Renal cortical epithelial cell (primary cell): Measurements from ENCODE around the gene PIH1D1. TPM values are rescaled to one million over a fixed set of nuclear protein-coding genes. Genes with fewer than 3 reads are reported as not detected.
A peak's percentile ranks its signal among the peaks of the same experiment; 100 is the strongest.
"Not testable (repeated sequence)": the region's sequence is repeated elsewhere in the genome, so short reads cannot be mapped to it uniquely, and the experiment has no call there.

Experiments used
- DNase-seq: peaks from one replicate; pipeline ENCODE4 v3.0.0-alpha.2; 2011; ENCODE audit warnings: low read depth
- total RNA-seq: library from RNA; depleted of rRNA; stranded (reverse); fragments of >200 nt; gene quantifications from 2 replicates; pipeline ENCODE4 v1.2.3, GENCODE V29; 2014

PIH1D1 gene
- total RNA-seq, 1 donor from 2014 or later: 120 TPM

DNA sequence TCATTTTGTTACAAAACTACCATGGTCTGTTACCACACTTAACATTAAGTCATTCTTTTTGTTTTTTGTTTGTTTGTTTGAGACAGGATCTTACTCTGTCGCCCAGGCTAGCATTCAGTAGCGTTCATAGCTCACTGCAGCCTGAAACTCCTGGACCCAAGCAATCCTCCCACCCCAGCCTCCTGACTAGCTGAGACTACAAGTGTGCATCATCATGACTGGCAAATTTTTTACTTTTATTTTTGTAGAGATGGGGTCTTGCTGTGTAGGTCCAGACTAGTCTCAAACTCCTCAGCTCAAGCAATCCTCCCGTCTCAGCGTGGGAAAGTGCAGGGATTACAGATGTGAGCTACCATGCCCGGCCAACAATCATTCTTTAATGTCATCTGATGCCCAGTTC, 4.7 kb upstream of the PIH1D1 start:
- DNase-seq: no peak

DNA sequence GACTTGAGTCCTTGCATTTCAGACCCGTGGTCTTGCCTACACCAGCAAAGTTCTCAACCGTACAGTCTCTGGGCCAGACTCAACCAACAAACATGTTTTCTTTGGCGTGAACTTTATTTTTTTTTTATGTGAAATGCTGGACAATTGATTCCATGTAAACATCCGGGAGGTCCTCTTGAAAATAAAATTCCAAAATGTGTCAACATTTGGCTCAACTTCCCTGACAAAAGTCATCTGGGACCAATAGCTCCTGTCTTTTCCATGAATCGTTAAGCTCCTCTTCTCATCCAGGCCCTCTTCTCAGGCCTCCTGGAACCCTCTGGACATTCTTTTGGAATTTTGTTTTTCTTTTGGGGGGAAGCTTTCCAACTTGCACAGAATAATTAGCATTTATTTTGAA, 4.2 kb upstream of the PIH1D1 start:
- DNase-seq: no peak

DNA sequence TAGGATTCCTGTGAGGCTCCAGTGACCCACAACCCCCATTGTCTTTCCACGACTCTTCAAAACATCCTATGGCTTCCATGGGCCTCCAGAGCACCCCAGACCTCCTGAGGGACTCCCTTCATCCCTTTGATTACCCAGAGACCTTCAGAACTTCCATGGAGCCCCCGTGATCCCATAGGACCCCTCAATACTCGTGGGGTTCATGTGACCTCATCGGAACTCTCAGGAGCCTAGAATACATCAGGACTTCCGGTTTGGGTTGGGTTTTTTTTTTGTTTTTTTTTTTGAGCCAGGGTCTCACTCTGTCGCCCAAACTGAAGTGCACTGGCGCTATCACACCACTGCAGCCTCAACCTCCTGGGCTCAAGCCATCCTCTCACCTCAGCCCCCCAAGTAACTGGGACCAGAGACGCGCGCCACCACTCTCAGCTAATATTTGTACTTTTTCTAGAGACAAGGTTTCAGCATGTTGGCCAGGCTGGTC, 2.2 kb upstream of the PIH1D1 start:
- DNase-seq: no peak

DNA sequence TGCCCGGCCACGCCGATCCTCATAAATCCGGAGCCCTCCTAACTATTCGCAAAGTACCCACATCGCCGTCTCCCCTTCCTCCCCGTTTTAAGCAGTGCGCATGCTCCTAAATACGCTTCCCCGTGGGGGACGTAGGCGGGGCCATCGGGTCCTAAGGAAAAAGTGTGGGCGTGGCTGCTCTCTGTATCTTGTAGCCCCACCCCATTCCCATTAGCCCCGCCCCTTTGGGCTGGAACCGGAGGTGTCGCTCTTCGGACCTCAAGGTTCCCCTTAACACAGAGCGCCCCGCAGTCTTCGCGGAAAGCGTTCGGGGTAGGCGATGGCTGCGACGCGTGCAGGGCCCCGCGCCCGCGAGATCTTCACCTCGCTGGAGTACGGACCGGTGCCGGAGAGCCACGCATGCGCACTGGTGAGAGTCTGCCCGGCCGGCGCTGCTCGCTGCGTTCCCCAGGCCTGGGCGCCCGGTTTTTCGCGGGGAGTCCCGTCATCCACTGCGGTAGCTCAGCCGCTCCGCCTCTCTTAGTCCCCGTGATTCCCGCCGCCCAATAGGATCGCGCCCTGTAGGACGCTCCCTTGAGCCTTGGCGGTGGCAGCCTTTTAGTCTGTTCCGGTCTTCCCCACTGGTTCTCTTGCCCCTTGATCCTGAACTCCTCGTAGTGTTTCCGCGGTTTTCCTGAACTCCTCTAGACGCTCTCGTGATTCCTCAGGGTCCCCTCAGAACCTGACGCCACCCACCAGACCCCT, 1.6 kb upstream of the PIH1D1 start, which contains the start of gene ALDH16A1:
TSS of gene ALDH16A1 (plus strand) at position 213 of the 744 bp plus-strand sequence. CDS start at position 320, 107 bp downstream.
- DNase-seq: peak; percentile 90

DNA sequence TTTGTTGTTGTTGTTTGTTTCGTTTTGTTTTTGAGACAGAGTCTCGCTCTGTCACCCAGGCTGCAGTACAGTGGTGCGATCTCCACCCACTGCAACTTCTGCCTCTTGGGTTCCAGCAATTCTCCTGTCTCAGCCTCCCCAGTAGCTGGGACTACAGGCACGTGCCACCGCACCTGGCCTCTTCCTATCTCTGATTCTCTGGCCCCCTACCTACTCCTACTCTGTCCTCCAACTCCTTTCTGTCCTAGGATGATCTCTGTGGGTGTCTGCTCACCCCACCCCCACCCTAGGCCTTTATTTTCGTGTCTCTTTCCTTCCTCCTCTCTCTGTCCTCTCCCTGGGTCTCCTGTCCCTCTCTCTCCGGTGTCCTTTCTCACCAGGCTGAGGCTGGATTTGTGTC, 1.2 kb downstream of the PIH1D1 start:
- no peak for DNase-seq

DNA sequence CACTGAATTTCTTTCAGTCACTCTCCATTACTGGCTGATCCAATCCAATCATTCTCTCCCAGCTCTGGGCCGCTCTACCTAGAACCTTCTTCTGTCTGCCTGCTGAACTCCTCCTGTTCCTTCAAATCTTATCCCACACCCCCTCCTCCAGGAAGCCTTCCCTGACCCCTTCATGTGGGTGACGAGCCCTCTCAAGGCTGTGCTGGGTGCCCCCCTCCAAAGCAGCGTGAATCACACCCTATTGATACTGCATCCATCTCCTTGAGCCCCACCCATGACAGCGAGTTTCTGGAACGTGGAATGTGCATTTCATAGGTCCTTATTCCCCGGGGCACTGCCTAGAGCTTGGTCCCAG, 3.2 kb downstream of the PIH1D1 start:
- DNase-seq: no peak

DNA sequence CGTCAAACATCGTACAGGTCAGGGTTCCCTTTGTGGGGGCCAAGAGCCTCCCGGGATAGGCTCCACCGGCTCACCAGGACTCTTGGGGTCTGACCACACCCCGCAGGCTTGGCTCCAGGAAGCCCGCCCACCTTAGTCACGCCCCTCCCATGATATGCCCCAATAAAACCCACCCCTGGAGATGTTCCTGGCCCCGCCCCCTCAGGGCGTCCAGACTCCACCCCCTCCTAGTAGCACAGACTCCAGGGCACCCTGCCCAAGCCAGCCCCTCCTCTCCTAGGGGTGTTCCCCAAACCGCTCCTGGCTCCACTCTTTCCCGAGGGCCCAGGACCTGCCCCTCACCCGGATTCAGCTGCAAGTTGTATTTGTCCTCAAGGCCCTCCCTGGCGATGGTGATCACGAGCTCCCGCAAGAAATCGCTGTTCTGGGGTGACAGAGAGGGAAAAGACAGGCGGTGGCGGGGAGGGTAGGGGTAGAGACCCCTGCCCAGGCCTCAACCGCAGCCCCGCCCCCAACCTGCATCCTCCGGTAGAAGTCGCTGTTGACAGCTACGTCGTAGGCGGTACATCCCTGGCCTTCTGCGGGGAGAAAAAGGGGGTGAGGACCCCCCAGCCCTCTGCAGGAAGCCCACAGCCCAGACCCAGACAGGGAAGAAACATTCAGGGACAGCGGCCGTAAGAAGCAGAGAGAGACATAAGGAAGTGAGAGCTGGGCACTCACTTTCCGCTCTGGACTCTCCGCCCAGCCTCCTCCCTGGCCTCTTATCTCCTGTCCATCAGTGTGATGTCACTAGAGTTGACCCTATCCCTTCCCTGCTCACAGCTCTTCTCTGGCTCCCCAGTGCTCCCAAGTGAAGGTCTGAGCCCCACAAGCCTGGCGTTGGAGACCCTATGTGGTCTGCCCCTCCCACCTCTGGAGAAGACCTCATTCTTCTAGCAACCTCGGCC, 3.9 kb downstream of the PIH1D1 start:
- DNase-seq: no peak

DNA sequence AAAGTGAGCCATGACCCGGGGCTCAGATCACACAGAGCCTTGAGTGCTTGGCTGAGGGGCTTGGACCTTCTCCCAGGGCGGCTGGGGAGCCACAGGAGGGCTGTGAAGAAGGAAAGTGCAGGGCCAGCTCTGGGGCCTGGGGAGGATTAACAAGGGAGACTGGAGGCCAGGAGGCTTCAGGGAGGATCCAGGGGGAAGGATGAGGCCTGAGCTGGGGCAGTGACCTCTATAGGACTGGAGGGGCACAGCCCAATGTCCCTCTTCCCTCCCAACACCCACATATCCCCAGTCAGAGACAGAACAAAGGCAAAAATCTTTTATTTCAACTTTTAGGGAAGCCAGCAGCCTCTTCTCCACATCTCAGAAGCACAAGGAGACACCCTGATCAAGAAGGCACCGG, 5.6 kb downstream of the PIH1D1 start:
- no peak for DNase-seq

DNA sequence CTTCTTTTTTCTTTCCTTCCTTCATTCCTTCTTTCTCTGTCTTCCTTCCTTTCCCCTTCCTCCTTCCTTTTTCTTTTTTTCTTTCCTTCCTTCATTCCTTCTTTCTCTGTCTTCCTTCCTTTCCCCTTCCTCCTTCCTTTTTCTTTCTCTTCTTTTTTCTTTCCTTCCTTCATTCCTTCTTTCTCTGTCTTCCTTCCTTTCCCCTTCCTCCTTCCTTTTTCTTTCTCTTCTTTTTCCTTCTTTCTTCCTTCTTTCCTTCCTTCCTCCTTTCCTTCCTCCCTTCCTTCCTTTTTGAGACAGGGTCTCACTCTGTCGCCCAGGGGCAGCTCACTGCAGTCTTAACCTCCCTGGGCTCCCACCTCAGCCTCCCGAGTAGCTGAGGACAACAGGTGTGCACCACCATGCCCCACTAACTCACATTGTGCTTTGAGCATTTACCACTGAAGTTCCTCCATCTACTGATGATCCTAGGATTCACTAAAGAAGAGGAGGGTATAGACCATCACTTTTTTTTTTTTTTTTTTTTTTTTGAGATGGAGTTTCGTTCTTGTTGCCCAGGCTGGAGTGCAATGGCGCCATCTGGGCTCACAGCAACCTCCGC, 7.4 kb downstream of the PIH1D1 start:
- DNase-seq: not testable (repeated sequence)

DNA sequence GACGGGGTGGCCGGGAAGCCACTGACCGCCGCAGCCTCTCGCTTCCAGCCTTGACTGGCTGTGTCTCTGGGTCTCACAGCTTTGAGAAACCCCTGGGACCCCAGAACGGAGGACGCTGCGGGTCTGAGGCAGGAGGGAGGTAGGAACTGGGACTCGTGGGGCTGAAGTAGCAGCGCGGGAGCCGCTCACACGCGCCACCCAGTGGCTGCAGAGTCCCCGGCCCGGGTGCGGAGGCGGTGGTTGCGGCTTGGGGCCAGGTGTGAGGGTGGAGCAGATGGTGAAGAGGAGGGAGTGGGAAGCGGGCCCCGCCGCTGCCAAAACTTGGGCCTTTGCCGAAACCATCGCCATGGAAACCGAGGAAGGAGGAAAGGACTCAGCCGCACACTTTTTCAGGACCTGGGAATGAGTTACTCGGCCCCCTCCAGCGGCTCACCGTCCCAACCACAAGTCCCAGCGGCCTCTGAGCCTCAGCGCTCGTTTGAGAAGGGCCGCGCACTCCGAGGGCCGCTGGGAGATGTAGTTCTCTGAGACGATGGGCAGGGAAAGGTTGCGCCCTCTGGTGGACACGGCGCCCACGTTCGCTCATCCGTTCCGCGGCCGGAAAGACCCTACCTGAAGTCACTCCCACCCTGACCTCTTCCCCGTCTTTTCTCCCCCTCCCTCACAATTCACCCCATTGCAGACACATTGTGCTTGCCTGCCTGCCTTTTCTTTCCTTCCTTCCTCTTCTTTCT, 8.1 kb downstream of the PIH1D1 start:
- DNase-seq: peak; percentile 83

DNA sequence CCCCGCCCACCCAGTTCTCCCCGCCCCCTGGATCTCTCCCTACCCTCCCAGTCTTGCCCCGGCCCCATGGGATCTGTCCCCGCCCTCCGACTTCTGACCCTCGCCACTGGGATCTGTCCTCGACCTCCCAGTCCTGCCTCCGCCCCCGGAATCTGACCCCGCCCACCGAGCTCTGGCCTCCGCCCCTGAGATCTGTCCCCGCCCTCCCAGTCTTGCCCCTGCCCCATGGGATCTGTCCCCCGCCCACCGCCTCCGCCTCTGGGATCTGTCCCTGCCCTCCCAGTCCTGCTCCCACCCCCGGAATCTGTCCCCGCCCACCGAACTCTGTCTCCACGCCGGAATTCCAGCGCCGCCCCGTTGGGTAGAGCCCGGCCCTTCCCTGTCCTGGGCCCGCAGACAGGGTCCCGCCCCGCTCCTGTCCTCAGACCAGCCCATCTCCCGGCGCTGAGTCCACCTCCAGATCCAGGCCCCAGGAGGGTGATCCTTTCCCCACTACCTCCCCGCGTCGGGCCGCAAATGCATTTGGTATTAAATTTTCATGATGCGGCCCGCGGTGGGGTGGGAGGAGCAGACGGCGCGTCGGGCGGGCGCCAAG, 8.7 kb downstream of the PIH1D1 start:
- DNase-seq: peak; percentile 75

DNA sequence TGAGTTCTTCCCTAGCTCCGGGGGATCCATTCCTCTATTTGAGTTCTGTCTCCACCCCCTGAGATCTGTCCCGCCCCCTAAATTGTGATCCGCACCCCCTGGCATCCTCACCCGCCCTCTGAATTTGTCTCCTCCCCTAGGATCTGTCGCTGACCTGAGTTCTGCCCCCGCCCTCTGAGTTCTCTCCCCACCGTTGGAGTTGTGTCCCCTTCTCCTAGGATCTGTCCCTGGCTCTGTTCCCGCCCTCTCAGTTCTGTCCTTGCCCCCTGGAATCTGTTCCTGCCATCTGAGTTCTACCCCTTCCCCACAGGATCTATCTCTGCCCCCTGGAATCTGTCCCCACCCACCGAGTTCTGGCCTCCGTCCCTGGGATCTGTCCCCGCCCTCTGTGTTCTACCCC, 9.3 kb downstream of the PIH1D1 start:
- no peak for DNase-seq

DNA sequence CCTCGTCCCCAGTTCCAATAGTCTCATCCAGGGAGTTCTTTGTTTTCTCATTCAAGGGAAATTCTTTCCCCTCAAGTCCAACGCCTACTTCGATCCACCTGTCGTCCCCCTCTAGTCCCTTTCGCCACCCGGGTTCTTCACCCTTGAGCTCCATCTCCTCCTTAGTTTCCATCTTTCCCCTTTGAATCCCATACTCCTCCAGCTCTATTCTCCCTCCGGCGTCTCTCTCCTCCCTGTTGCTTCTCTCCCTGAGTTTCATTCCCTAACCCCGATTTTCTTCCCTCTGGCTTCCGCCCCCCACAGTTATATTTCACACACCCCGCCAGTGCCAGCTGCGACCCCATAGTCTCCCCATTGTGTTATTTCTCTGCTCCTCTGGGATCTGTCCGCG, 9.7 kb downstream of the PIH1D1 start:
- no peak for DNase-seq

DNA sequence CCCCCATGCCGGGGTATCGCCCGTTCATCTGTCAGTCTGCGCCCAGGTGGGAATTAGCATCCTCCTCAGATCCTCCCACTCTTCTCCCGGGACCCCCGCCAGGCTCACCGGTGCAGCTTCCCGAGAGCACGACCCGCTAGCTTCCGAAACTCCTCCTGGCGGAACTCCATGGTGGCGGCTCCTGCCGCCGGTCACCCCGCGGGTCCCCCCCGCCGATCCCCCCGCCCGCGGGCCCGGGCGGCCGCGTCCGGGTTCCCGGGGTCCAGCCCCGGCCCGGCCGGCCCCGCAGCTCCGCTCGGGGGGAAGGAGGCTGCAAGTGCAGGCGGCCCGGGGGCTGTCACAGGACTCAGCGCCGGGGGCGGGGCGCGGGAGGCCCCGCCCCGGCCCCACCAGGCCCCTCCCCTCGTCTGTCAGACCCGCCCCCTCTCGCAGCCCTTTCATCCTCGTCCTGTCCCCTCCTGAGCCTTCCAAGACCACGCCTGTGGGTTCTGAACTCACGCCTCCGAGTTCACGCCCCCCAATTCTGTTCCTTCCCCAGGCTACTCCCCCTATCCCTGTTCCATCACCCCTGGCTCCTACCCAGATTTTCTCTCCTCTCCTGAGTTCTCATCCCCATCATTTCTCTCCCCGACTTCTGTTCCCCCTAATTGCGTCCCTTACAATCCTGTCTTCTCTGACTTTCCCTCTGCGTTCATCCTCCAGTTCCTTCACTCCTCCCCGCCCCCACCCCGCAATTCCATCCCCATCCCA, 10.2 kb downstream of the PIH1D1 start, which contains the start of gene SLC17A7:
TSS of gene SLC17A7 (minus strand) at position 318 of the 750 bp plus-strand sequence. CDS start at position 170, 148 bp downstream.
- DNase-seq: no peak

DNA sequence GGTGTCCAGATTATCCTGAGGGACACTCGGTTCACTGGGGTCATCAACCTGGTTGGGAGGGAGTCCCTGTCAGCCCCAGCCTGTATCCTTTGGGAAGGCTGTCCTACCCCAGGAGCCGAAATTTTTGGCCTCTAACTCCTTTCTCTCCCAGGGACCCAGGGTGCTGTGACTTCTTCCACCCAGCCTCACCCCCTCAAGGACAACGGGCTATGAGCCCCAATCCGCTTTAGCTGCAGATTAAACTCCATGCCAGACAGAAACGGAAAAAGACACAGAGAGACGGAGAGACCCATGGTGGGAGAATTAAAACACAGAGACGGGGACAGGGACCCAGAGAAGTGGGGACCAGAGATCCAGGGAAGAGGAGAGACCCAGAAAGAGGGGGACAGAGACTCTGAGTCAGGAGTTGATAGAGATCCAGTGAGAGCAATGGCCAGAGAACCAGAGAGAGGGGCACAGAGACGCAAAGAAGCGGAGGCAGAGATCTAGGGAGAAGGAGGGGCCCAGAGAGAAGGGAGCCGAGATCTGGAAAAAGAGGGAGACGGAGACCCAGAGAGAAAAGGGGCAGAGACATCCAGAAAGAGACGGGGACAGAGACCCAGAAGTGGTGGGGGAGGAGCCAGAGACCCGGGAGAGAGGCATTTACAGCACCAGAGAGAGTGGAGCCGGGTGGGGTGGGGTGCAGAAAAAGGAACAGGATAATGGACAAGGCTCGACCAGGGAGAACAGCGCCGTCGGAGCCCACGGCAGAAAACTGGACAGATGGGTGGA, 11.0 kb downstream of the PIH1D1 start:
- no peak for DNase-seq

DNA sequence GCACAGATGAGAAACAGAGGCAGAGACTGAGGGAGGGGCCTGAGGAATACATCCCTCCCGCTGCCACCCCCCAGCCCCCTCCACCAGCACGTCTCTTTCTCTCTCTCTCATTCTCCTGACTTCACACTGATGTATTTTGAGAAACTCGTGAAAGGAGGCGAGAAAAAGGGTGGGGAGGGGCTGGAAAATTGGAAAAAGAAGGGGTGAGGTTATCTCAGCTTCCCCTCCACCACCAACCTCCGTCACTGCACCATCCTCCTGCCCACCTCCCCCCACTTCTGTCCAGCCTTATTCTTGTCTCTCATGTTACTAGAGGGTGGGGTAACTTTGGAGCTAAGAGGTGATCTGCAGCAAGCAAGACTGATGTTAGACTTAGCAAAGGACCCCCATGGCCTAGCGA, 11.8 kb downstream of the PIH1D1 start:
- DNase-seq: no peak

DNA sequence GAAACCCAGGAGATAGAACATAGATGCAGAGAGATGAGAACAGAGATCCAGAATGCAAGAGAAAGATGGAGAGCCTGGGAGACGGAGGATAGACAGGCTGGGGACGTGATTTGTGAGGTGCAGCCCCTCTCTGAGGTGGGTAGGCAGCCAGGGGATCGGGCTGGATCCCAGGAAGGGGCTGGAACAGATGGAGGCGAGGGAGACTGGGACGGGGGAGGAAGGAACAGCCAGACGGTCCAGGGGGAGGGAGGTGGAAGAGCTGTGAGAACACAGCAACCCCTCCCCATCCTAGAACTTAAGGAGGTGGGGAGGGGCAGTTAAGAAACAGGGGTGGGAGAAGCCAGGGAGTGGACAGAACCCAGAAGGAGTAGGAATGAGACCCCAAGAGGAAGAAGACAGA, 13.4 kb downstream of the PIH1D1 start:
- DNase-seq: no peak

DNA sequence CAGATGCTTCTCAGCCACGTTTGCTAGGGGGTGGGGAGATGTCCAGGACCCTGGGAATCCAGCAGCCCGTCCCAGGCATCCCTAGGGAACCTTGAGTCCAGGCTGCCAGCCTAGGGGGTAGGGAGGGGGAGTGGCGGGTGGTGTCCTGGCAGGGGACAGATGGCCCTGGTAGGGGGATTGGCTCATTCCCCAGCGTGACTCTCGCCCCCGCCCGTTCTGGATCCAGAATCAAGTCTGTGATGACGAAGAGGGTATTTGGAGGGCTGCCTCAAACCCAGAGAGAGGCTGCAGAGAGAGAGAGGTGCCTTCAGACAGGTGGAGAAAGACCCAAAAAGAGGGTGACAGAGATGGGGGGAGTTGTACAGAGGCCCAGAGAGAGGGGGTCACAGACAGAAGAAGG, 14.4 kb downstream of the PIH1D1 start:
- DNase-seq: no peak

DNA sequence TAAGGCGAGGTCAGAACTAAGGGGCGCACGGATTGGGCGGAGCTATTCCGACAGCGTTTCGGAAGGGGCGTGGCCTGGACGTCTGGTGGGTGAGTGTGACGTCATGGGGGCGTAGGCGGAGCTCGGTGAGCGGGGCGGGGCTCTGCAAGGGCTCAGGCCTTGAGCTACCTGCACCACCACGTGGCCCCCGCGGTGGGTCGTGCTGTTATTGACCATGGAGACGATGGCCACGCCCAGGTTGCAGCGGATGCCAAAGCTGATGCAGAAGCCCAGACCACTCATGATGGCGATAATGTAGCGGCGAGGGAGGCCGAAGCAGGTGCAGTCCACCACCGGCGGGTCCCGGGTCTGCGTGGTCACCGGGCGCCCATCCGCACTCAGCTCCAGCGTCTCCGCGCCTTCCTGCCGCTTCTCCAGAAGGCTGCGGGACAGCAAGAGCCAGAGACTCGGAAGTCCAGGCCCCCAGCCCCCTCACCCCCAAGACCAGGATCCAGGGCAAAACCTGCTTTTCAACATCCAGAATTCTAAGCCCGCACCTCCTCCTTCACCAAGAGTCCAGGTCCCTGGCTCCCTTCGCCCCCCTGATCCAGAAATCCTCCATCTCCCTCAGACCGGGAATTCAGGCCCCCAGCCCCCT, 15.1 kb downstream of the PIH1D1 start:
- no peak for DNase-seq
